HG03354 (cell line): ENCODE results near the gene HIF3A.

ENCODE experiments used
- ATAC-seq: cut with Tn5 transposase; IDR thresholded peaks from one replicate; pipeline ENCODE4 v1.9.1; 2021; ENCODE audit warnings: mild to moderate bottlenecking; ENCODE audit not compliant: unreplicated experiment, poor library complexity, severe bottlenecking

The HIF3A gene

GRCh38 chr19:46351241-46352041, 54.6 kb downstream of the HIF3A start:
- no peak for ATAC-seq

- ATAC-seq = no peak
Observed at GRCh38 chr19:46353730-46354528, 57.1 kb downstream of the HIF3A start.

- ATAC-seq = no peak
Observed at GRCh38 chr19:46355234-46356148, 58.6 kb downstream of the HIF3A start.

DNA sequence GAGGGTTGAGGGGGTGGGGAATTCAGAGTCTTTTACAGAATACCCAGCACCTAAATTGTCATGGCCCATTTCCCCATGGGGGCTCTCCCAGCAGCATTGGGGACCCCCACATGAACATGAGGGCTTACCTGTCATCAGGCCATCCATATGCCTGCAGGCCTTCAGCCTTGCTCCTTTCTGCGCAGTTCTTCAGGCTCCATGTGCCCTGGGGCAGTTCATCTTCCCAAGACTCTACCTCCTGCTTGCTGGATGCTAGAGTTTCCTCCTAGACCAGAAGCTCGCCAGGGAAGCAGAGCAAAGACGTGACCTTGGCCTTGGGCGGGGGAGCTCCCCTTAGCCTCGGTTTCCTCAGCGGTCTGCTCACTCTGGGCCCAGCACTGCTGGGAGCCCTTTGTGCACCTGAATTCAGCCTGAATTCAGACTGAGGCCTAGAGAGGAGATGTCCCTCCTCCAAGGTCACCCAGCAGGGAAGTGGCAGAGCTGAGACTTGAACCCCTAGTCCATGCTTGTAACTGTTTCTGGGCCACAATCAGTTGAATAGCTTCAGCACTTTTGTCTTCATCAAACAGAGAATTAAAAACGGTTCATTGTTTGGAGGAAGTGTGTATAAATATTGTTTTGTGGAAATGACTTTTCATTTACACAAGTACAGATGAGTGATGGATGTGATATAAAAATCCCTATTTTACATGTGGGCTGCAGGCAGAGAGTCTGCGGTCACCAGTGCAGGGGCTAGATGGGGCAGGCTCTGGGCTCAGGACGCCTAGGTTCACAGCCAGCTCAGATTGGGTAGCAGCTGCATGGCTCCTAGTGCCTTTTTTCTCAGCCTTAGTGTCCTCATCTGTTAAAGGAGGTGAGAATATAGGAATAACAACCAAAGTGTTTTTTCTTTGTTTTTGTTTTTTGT, 59.6 kb downstream of the HIF3A start:
- no peak for ATAC-seq

DNA sequence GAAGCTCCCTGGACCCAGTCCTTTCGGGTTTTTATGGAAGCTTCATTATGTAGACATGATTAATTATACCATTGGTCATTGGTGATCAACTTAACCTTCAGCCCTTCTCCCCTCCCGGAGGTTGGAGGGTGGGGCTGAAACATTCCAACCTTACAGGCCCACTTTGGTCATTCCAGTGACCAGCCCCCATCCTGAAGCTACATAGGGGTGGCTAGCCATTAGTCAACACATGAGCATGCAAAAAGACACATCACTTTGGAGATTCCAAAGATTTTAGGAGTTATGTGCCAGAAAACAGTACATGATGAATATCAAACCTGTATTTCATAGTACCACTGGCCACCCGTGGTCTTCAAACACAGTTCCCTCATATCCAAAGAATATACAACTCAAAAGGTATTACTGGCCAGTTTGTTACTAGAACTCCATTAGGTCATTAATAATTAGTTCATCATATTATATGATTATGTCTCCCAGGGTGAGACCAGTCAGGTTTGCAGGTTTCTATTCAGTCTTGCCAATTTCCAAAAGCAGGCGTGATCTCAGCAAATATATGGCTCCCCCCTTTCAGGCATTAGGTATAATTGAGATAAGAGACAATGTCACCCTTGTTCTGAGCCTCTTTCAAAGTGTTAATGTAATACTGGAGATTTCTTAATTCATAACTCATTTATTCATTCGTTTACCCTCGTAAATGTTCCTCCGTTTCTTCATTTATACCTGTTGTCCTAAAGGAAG, 61.2 kb downstream of the HIF3A start:
- no peak for ATAC-seq

DNA sequence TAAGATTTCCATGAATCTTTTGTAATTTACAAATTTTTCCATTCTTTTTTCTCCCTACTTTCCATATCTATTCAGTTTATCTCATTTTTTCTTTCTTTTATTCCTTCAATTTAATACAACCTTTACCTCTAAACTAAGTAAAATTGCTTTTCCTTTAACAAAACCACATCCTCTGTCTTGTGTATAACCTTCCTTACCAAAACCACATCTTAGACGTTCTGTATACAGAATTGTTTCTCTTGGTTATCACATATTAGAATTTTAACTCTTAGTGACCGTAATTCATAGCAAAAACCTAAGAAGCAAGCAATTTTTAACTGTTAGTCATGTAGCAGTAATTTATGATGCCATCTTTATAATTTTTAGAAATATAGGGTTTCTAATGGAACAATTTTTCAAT, 65.1 kb downstream of the HIF3A start:
- ATAC-seq = no peak

GRCh38 chr19:46364359-46364758, 67.5 kb downstream of the HIF3A start:
- ATAC-seq = no peak

DNA sequence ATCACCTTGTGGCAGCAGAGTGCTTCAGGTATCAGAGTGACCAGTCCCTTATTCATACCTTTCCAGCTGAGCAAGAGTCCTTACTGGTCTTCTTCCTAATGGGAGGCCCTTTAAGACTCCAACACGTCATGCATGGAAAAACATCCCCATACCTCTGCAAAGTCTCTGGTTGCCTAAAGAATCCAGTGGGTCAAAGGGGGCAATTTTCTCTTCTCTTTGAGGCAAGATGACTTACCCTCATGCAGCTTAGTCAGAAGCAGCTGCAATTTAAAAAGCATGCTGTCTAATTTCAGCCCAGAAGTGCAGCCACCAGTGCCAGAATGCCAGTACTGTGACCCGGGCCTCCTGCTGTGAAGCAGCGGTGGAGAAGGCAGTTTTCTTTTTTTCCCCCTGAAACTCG, 68.7 kb downstream of the HIF3A start:
- ATAC-seq = no peak

DNA sequence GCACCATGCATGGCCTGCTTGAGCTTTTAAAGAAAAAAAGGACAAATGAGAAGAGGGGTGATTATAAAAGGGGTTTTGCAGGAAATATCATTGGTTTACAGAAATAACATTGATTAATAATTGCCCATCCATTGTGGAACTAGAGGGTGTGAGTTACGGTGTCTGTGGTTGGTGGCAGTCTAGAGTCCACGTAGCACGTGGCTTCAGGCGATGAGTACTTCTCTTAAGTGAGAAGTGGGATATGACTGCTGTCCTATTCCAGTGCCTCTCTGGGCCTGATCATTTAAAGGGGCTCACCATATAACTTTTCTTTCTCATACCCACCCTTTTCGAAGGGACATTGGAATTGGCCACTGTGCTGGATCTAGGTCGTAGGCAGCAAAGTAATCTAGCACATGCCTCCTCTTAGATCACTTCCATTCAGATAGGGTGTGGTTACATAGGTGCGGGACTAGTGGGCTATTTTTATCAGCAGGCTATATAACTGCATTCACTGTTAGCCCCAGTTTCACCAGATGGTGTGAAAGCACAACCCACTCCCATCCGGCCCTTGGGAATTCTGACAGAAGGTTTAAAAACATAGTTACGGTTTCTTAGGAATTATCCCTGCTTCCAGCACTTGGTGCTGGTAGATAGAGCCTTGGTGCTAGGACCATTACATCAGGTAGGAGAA, 69.9 kb downstream of the HIF3A start:
- no peak for ATAC-seq

- no peak for ATAC-seq
Observed at GRCh38 chr19:46367426-46367825, 70.6 kb downstream of the HIF3A start.

- no peak for ATAC-seq
Observed at GRCh38 chr19:46368116-46368515, 71.3 kb downstream of the HIF3A start.

DNA sequence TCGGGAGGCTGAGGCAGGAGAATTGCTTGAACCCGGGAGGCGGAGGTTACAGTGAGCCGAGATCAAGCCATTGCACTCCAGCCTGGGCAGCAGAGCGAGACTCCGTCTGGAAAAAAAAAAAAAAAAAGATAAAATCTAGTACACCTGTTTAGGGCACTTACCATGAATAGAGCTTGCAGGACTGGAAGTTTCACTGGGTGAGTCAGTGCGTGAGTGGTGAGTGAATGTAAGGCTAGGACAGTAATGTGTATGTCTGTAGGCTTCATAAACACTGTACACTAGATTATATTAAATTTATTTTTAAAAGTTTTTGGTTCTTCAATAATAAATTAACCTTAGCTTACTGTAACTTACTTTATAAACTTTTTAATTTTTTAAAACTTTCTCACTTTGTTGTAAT, 73.0 kb downstream of the HIF3A start:
- ATAC-seq = no peak

- ATAC-seq = no peak
Observed at GRCh38 chr19:46371371-46371901, 74.6 kb downstream of the HIF3A start.

DNA sequence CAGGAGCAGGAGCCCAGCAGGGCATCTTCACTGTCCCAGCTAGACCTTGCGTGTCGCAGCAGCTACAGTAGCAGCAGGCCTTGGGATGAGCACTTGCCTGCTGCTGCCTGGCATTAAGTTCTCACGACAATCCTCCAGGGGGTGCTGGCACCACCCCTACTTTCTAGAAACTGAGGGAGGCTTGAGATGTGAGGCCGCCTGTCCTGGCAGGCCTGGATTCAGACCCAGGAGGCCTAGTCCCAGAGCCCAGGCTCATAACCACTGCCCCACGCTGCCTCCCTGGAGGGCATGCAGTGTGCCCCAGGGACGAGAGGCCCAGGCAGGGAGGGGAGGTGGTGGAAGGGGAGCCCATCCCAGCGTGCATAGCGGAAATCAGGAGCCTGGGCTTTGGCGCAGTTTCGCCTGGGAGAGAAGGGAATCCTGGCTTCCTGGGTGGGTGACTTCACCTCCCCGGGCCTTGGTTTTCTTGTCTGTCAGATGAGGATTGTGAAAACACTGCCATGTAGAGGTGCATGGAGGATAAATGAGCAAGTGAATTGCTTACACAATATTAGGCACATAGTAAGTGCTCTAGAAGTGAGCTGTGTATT, 76.2 kb downstream of the HIF3A start:
- ATAC-seq = no peak

DNA sequence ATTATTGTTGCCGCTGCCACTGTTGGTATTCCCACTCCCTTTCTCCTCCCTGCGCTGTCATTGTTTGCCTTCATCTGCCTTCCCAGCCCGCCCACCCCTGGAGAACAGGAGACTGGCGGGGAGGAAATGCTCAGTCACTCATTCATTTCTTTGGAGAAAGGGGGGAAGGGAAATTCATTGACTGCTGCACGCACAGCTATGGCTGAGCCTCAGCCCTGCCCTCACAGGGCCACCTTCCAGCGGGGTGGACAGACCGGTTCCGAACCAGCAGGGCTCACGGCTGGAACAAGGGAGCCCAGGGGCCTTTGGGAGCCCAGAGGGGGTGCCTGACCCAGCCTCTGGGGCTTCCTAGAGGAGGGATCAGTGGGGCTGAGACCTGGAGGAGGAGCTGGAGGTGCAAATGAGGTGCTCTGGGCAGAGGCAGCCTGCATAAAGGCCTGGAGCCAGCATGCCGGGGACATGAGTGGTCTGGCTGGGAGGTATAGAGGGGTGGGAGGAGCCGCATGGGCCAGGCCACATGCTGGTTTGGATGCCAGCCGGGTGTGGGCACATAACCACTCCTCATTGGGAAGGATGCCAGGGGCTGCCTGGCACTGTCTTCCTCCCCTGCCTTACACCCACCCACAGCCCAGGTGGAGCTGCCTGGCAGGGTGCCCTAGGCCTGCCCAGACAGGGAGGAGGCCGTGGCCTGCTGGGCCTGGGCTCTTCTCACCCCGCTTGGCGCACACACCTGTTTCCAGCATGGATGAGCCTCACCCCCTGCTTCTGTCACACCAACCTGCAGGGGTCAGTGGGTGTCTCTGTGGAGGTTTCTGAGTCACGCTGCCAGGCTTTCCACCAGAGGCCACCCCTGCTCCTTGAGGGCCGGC, 76.9 kb downstream of the HIF3A start:
- ATAC-seq = no peak
